ENCODE measurements around the gene NRBP1.

NRBP1 gene

GRCh38 chr2:27442920-27443282 lies 14.5 kb downstream of the NRBP1 start:
- peak overlapping the region; percentile 83 for H3K27ac ChIP-seq
- TF ChIP-seq CTCF (IDR thresholded peaks at IDR 0.05) = no peak
- no peak for TF ChIP-seq ZFX (IDR thresholded peaks at IDR 0.05; ENCODE audit: borderline replicate concordance)

GRCh38 chr2:27445155-27445554 lies 16.7 kb downstream of the NRBP1 start:
- TF ChIP-seq ZFX (IDR thresholded peaks at IDR 0.05; ENCODE audit: borderline replicate concordance) (no peak), CTCF (IDR thresholded peaks at IDR 0.05) (no peak)
- no peak overlapping the region for H3K27ac ChIP-seq

GRCh38 chr2:27445615-27446014 lies 17.2 kb downstream of the NRBP1 start:
- H3K27ac ChIP-seq = peak overlapping the region; percentile 40
- no peak for TF ChIP-seq CTCF (IDR thresholded peaks at IDR 0.05)
- no peak for TF ChIP-seq ZFX (IDR thresholded peaks at IDR 0.05; ENCODE audit: borderline replicate concordance)

GRCh38 chr2:27446057-27446456 lies 17.6 kb downstream of the NRBP1 start:
- peak overlapping the region; percentile 40 for H3K27ac ChIP-seq
- no peak for TF ChIP-seq CTCF (IDR thresholded peaks at IDR 0.05)
- TF ChIP-seq ZFX (IDR thresholded peaks at IDR 0.05; ENCODE audit: borderline replicate concordance) = no peak

- no peak overlapping the region for H3K27ac ChIP-seq
- TF ChIP-seq ZFX (IDR thresholded peaks at IDR 0.05; ENCODE audit: borderline replicate concordance) = no peak
- TF ChIP-seq CTCF (IDR thresholded peaks at IDR 0.05) = no peak
These were observed 19.9 kb downstream of the NRBP1 start for GRCh38 chr2:27448381-27448780.

GRCh38 chr2:27451095-27451494 lies 22.7 kb downstream of the NRBP1 start:
- no peak for TF ChIP-seq ZFX (IDR thresholded peaks at IDR 0.05; ENCODE audit: borderline replicate concordance)
- no peak for TF ChIP-seq CTCF (IDR thresholded peaks at IDR 0.05)

GRCh38 chr2:27453968-27454367 lies 25.5 kb downstream of the NRBP1 start:
- no peak overlapping the region for H3K27ac ChIP-seq
- TF ChIP-seq ZFX (IDR thresholded peaks at IDR 0.05; ENCODE audit: borderline replicate concordance) (no peak), CTCF (IDR thresholded peaks at IDR 0.05) (no peak)

More at GRCh38 chr2:27451095-27451494, 22.7 kb downstream of the NRBP1 start:
- no peak overlapping the region for H3K27ac ChIP-seq

Data from 22Rv1 (cell line).